Raji (cell line): ENCODE results near the gene HSF2BP.

Experiments used
- POLR2A ChIP-seq: IDR thresholded peaks from 2 replicates; pipeline ENCODE4 v1.6.1; 2011; ENCODE audit warnings: low read depth, low read length, control low read depth; ENCODE audit not compliant: insufficient read depth

Gene HSF2BP

DNA sequence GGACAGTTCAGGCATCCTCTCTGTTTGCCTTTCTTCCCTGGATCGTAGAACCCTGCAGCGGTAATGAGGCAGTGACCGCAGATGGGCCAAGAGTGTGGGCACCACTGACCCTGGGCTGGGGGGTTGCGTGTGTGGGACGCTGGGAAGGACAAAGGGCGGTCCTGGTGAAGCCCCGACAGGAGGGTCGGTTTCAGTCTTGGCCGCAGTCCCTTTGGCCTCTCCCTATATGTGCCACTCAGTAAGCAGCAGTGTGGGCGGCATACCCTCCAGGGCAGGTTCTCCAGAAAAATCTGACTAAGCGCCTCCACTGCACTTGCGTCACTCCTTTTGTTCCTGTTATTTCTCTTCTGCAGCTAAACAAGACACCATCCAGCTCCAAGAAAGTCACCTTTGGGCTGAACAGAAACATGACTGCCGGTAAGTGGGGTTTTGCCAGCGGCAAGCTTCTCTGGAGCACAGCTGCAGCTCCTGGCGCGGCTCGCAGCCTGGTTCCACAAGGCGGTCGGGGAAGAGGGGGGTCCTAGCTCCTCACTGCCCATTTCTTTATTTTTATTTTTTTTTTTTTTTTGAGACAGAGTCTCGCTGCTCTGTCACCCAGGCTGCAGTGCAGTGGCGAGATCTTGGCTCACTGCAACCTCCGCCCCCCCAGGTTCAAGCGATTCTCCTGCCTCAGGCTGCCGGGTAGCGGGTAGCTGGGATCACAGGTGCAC lies 32.0 kb upstream of the HSF2BP start:
- TF ChIP-seq POLR2A: no peak

DNA sequence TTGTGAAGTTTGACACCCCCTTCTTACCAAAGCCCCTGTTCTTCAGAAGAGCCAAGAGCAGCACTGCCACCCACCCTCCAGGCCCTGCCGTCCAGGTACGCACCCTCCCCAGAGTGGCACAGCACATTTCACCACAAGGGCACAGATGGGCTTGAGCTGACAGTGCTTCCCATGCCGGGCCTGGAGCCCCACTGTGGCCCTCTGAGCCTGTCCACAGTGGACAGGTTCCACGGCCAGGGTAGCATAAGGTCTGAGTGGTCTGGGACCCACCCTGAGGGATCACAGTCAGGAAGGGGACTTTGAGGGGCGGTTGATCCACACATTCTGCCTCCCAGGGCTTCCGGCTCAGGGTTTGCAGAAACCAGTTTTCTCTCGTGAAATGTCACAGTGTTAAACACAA lies 31.1 kb upstream of the HSF2BP start:
- no peak for TF ChIP-seq POLR2A

DNA sequence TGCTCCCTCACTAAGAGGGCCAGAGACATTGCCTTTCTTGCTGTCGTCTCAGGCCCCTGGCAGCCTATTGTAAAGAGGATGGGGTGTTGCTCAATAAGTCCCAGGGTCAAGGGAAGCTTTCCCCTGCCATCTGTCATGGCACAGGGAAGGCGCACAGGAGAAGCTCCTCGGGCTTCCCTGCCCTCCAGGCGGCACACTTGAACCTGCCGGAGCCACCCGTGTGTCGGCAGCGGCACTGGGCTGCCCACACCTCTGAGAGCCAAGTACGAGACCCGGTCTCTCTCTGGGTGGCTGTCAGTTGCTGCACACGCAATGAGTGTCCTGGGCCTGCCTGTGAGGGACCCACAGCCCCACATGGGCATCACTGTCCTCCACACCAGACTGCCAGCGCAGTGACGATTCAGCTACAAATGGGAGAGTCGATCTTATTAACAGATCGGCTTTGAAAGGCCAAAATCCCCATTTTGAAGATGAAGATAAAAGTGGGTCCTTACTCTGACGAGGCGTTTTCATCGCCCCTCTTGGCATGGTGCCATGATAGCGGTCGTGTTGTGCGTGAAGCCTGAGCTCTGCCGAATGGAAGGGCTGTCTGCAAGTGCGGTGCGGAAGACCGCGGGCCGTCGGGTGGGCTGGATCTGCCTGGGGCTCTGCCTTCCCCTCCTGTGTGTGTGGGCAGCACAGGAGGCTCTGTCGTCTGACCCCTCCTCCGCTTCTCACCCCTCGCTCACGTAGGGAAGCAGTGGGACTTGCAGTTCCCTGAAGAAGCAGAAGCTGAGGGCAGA lies 30.5 kb upstream of the HSF2BP start:
- TF ChIP-seq POLR2A: no peak

DNA sequence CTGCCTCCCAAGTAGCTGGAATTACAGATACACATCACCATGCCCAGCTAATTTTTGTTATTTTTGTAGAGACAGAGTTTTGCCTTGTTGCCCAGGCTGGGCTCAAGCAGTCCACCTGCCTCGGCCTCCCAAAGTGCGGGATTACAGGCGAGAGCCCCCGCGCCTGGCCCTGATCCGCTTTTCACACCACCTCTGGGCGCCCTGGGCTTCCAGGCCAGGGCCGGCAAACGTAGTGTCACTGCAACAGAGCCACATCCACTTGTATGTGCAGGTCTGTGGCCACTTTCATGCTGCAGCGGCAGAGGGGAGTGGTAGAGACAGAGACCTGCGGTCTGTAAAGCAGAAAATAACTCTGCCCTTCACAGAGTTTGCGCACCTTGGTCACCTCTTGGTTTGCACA lies 29.6 kb upstream of the HSF2BP start:
- TF ChIP-seq POLR2A: no peak

DNA sequence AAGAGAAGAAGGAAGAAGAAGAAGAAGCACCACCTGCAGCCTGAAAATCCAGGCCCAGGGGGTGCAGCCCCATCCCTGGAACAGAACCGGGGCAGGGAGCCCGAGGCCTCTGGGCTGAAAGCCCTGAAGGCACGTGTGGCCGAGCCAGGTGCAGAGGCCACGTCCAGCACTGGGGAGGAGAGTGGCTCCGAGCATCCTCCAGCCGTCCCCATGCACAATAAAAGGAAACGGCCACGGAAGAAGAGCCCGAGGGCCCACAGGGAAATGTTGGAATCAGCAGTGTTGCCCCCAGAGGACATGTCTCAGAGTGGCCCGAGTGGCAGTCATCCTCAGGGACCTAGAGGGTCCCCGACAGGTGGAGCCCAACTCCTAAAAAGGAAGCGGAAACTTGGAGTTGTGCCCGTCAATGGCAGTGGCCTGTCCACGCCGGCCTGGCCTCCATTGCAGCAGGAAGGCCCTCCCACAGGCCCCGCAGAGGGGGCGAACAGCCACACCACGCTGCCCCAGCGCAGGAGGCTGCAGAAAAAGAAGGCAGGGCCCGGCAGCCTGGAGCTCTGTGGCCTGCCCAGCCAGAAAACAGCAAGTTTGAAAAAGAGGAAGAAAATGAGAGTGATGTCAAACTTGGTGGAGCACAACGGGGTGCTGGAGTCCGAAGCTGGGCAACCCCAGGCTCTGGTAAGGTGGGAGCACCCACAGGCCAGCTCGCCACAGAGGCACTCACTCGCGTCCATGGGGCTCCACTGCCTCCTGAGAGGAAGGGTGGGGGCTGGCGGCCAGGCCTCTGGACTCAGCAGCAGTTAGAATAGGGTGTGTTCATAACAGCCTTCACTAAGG lies 28.5 kb upstream of the HSF2BP start:
- no peak for TF ChIP-seq POLR2A

DNA sequence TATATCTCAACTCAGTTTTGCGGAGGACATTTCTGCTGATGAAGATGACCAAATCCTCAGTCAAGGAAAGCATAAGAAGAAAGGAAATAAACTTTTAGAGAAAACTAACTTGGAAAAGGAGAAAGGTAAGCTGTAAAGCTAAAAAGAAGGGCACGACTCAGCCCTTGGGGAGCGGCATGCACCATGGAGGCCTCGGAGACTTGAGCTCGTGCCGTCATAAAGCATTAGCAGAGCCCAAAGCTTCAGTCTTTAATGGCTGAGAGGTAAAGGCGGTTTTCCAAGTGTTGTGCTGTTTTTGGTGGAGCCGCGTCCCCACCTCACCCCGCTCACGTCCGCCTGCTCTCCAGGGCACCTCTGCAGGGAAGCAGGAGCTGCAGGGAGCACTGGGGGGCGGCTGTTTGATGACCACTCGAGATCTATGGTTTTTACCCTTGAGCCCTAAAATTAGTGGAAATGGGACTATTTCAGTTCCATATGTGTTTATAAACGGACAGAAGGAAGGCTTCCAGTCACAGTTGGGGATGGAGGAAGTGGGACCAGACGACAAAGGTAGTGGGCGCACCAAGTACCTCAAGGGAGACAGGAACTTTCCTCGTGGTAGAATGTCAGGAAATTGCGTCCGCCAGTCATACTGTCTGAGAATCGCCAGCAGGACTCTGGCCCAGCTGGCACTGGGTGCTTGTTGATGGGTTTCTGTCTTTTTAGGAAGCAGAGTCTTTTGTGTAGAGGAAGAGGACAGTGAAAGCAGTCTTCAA lies 27.7 kb upstream of the HSF2BP start:
- TF ChIP-seq POLR2A: no peak

DNA sequence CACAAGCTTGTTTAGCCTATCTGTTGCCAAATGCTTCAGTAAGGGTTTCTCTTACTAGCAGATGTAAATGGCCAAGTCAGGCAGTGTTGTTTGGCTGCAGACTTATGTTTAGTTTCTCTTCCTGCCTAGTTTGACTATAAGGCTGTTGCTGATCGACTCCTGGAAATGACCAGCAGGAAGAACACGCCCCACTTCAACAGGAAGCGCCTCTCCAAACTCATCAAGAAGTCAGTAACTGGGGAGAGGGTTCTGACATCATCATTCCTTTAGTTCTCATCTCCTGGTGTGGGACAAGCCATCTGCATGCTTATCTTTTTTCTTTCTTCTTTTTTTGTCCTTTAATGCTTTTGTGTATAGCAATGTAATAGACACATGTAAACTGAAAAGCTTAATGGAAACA lies 25.1 kb upstream of the HSF2BP start:
- no peak for TF ChIP-seq POLR2A

DNA sequence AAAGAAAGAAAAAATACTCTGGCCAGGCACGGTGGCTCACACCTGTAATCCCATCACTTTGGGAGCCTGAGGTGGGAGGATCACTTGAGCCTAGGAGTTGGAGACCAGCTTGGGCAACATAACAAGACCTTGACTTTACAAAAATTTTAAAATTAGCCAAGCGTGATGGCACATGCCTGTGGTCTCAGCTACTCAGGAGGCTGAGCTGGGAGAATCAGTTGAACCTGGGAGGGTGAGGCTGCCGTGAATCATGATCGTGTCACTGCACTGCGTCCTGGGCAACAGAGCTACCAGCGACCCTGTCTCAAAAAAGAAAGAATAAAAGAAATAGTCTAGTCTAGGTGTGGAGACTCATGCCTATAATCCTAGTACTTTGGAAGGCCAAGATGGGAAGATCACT lies 22.4 kb upstream of the HSF2BP start:
- no peak for TF ChIP-seq POLR2A

DNA sequence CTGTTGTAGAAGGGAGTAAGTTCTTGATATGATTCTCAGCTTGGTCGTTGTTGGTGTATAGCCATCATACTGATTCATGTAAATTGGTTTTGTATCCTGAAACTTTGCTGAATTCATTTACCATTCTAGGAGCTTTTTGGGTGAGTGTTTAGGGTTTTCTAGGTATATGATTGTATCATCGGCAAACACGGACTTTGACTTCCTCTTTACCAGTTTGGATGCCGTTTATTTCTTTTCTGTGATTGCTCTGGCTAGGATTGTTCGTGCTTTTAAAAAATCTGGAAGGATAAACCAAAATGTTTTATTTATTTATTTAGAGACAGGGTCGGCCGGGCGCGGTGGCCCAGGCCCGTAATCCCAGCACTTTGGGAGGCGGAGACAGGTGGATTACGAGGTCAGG lies 20.7 kb upstream of the HSF2BP start:
- no peak for TF ChIP-seq POLR2A

DNA sequence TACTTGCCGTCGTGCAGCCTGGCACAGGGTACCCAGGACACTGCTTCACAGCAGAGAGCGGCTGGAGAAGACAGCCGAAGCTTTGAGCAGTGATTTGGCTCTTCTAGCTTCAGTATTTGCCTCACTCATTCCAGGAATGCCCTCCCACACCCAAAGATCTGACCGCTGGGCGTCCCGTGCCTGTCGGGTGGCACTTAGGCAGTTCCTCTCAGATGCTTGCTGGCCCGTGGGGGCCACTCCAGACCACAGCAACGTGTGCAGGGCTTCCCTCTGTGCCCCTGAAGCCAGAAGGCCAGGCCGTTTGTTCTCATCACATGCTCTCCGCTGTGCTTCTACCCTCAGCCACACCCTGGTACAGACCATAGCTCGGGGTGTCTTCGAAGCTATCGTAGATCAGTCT lies 17.1 kb upstream of the HSF2BP start:
- TF ChIP-seq POLR2A: no peak

DNA sequence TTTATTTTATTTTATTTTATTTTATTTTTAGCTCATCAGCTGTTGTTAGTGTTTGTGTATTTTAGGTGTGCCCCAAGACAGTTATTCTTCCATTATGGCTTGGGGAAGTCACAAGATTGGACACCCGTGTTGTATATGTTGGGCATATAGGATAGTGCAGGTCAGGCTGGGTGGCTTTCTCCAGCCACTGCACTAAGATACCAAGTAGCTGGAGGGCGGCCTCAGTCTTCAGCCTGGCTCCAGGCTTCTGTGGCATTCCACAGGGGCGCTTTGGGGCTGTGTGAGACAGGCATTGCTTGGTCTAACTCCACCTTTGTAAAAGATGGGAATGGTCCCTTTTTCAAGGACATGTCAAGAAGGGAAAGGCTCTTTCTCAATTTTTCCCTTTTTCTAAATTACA lies 16.6 kb upstream of the HSF2BP start:
- TF ChIP-seq POLR2A: no peak

DNA sequence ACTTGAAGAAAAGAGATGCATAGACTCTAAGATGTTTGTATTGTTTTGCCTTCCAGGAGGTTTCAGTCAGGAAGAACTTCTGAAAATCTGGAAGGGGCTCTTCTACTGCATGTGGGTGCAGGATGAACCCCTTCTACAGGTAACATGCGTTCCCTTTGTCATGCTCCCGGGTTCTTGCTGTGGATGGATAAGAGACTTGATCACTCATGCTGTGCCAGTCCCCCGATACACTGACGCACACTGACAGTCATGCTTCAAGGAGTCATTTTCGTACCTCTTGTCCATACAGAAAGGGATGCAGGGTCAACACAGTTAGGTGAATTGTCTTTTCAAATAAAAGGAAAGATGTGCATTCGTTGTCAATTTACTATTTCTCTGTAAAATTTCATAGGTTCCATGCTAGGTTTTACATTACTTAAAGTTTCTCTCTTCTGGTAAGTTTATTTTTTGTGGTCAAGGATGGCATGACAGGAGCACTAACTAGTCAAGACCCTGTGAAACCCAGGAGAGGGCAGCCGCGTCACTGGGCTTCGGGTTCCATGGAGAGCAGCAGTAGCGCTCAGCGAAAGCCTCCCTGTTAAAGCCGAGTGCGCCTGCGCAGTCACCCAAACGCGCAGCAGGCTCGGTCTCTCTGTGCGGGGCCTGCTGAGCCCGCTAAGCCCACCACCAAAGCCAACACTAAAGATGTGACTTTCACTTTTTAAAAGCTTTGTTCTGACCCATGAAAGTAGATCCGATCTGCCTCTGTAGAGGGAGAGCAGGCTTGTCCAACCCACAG lies 10.7 kb upstream of the HSF2BP start:
- no peak for TF ChIP-seq POLR2A

DNA sequence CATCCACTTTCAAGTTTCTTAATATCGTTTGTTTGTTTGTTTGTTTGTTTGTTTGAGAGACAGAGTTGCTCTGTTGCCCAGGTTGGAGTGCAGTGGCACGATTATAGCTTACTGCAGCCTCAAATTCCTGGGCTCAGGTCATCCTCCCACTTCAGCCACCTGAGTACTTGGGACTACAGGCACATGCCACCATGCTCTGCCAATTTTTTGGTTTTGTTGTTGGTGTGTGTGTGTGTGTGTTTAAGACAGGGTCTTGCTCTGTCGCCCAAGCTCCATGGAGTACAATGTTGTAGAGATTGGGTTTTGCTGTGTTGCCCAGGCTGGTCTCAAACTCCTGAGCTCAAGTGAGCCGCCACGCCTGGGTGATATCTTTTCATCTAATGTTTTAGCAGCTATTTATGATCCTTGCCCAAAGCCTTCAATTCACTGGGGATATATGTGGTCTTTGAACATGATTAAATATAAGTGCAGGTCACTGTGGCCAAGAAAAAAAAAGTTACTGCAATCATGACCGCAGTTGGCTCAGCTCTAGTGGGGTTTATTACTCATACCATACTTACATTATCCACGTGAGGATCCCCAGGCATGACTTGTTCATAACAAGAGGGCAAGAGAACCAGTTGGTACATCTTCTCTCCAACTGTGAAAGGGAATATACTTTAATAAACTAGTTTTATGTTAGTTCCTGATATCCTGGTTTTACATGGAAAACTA lies 8.1 kb upstream of the HSF2BP start:
- TF ChIP-seq POLR2A: no peak

DNA sequence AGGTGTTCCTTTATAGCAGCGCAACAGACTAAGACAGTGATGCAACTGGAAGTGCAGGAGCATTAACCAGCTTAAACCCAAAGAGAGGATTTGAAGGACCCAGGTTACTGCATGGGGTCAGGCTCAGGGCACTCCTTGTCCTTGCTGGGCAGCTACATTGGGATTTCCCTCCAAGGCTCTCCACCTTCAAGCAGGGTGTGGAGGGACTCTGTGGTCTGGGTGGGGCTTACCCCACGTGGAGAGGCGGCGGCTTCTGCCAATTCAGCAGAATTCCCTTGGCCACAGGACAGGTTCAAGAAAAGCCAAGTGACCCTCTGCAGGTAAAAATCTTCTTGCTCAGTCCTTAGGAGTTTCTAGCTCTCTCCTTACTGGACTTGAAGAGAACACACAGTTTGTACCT lies 6.6 kb upstream of the HSF2BP start:
- TF ChIP-seq POLR2A: no peak
